Colonic mucosa (tissue), 4 donors: ENCODE measurements around the gene ANKRD13C. TPM values are rescaled to one million over a fixed set of nuclear protein-coding genes. Genes with fewer than 3 reads are reported as not detected.

ENCODE experiments used
- DNase-seq: peaks from one replicate; pipeline ENCODE4 v3.0.0-alpha.2; 2020
- H3K27ac ChIP-seq: fragments of 200-600 bp; one replicate; pipeline ENCODE4 v1.8.0; 2021
- H3K27me3 ChIP-seq: fragments of 200-600 bp; one replicate; pipeline ENCODE4 v1.8.0; 2021
- H3K36me3 ChIP-seq: fragments of 200-600 bp; one replicate; pipeline ENCODE4 v1.8.0; 2021
- H3K4me1 ChIP-seq: fragments of 200-600 bp; one replicate; pipeline ENCODE4 v1.8.0; 2021; ENCODE audit warnings: mild to moderate bottlenecking
- H3K4me3 ChIP-seq: fragments of 200-600 bp; one replicate; pipeline ENCODE4 v1.8.0; 2021
- H3K9ac ChIP-seq, 2 donors: one replicate each; pipeline ENCODE4 v1.7.0; 2013; ENCODE audit warnings: control low read depth in 2 of 2, low read depth in 2 of 2, low read length in 2 of 2
- H3K9me3 ChIP-seq: fragments of 200-600 bp; one replicate; pipeline ENCODE4 v1.8.0; 2021
- intact Hi-C: fragments of 100-400 bp; cut with DNase I; formaldehyde crosslinking; loops from one replicate; pipeline ENCODE4 v1.14.1; 2022
- total RNA-seq, 2 donors: library from RNA; stranded (reverse); fragmentation: NEBNext Ultra II Directional in 1 of 2; extraction: Animal tissue kit (Norgen Biotek cat#: 25700) in 1 of 2; gene quantifications; one replicate each; pipeline ENCODE4 v1.2.1, GENCODE V29; 2021
- TF ChIP-seq, protein P1 (sequence below): fragments of 200-600 bp; IDR thresholded peaks from one replicate; pipeline ENCODE4 v1.8.0; 2022; ENCODE audit warnings: antibody characterized with exemption, mild to moderate bottlenecking
- donor health status: healthy.
- donor health status: DM: no; HTN: no; CAD: no.
- donor health status: DM: no; HTN: no; CAD: no.

The ANKRD13C gene
- total RNA-seq, 2 donors from 2014 or later, result 22.0 to 23.8 TPM

DNA sequence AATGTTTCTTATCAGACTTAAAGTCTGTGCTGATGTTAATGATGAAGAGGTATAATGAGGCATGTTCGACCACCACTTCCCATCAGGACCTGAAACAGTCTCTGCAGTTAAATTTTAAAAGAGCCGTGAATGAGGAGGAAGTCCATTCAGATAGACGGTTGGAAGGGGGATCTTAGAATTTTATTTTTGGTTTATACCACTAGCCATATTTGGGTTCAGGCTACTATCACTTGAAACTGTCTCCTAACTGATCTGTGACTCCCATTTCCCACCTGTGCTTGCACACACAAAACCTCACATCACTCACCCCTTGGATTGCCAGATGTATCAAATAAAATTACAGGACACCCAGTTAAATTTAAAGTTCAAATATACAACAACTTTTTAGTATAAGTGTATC is 9.9 kb upstream of the ANKRD13C start:
- no peak for DNase-seq
- H3K9me3 ChIP-seq, result no peaks in the 10 kb centered on the region
- H3K36me3 ChIP-seq, result no peaks in the 10 kb centered on the region
- H3K4me1 ChIP-seq, result peaks cover 4% of the 10 kb centered on the region
- H3K27me3 ChIP-seq, result no peaks in the 10 kb centered on the region
- intact Hi-C loops, result no loop called here
- no peak overlapping the region for H3K27ac ChIP-seq
- TF ChIP-seq, protein P1, sequence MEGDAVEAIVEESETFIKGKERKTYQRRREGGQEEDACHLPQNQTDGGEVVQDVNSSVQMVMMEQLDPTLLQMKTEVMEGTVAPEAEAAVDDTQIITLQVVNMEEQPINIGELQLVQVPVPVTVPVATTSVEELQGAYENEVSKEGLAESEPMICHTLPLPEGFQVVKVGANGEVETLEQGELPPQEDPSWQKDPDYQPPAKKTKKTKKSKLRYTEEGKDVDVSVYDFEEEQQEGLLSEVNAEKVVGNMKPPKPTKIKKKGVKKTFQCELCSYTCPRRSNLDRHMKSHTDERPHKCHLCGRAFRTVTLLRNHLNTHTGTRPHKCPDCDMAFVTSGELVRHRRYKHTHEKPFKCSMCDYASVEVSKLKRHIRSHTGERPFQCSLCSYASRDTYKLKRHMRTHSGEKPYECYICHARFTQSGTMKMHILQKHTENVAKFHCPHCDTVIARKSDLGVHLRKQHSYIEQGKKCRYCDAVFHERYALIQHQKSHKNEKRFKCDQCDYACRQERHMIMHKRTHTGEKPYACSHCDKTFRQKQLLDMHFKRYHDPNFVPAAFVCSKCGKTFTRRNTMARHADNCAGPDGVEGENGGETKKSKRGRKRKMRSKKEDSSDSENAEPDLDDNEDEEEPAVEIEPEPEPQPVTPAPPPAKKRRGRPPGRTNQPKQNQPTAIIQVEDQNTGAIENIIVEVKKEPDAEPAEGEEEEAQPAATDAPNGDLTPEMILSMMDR, result no peak
- H3K9ac ChIP-seq, result no peak overlapping the region
- H3K4me3 ChIP-seq, result no peak overlapping the region

DNA sequence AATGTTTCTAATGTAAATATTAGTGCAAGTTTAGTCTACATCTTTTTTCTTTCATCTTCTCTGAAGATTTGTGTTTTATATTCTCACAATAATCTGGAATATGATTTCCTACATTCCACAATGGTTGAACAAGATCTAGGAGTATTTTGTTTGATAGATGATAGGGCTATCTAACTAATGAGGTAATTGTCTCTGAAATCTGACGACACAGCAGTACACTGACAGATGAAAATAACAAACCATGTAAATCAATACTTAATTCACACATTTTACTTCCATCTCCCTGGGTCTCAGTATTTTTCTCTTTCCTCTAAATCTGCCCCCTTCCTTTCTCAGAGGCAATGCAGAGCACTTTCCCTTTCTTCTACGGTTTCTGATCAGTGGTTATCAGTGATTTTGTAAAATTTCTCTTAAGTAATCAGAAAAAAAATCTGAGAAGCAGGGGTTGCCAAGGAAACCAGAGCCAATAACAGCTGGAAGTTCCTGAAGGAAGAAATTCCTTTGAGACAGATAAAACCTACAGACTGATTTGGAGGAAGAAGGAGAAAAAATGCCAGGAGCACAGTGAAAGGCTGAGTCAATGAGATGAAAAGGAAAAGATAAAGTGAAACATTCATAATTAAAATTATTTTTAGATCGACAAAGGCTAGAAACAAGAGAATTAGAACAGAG is 7.3 kb upstream of the ANKRD13C start:
- Histone ChIP-seq H3K9ac (no peak overlapping the region), H3K27ac (no peak overlapping the region), H3K4me1 (no peaks in the 10 kb centered on the region), H3K27me3 (no peaks in the 10 kb centered on the region), H3K9me3 (no peaks in the 10 kb centered on the region), H3K4me3 (no peak overlapping the region), H3K36me3 (no peaks in the 10 kb centered on the region)
- intact Hi-C loops, result no loop called here
- TF ChIP-seq, protein P1, result no peak
- DNase-seq, result no peak

DNA sequence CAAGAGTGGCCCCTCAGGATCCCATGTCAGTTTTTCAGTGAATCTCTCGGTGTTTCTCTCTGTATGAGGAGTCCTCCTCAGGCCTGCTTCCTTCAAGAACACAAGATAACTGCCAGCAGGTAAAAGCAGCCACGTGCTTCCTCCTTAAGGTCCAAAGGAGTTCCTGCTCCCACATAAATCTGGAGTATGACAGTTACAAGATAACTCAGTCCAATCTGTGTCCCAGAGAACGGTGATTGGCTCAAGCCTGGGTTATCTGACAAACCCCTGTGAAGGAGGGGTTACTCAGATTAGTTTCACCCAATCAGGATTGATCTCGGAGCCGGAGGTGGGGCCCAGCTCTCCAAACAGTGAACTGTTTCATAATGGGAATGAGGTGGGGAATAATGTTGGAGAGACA is 5.8 kb upstream of the ANKRD13C start:
- intact Hi-C loops, result no loop called here
- Histone ChIP-seq H3K27ac (no peak overlapping the region), H3K4me3 (no peak overlapping the region), H3K36me3 (no peaks in the 10 kb centered on the region), H3K9ac (no peak overlapping the region), H3K27me3 (no peaks in the 10 kb centered on the region), H3K4me1 (no peaks in the 10 kb centered on the region), H3K9me3 (no peaks in the 10 kb centered on the region)
- no peak for DNase-seq
- TF ChIP-seq, protein P1, result no peak

DNA sequence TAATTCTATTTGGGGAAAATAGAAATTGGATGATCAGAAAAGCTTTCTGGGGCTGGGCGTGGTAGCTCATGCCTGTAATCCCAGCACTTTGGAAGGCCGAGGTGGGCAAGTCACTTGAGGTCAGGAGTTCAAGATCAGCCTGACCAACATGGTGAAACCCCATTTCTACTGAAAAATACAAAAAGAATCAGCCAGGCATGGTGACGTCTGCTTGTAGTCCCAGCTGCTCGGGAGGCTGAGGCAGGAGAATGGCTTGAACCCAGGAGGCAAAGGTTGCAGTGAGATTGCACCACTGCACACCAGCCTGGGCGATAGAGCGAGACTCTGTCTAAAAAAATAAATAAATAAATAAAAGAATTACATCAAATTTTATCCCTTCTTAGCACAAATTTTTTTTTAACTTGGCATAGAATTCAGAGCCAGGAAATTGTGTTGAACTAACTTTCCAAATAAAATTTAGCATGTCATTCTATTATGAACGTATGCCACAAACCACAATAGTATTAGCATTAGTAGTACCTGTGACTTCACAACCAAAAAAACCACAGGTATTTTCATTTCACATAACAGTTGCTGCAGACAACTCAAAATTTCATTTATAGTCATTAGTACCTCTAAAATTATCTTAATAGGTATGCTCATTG is 4.5 kb upstream of the ANKRD13C start:
- no peak overlapping the region for H3K27ac ChIP-seq
- H3K9ac ChIP-seq, result no peak overlapping the region
- TF ChIP-seq, protein P1, result no peak
- no peaks in the 10 kb centered on the region for H3K4me1 ChIP-seq
- no peak overlapping the region for H3K4me3 ChIP-seq
- no peaks in the 10 kb centered on the region for H3K9me3 ChIP-seq
- no peaks in the 10 kb centered on the region for H3K36me3 ChIP-seq
- intact Hi-C loops, result no loop called here
- H3K27me3 ChIP-seq, result no peaks in the 10 kb centered on the region
- DNase-seq, result no peak

DNA sequence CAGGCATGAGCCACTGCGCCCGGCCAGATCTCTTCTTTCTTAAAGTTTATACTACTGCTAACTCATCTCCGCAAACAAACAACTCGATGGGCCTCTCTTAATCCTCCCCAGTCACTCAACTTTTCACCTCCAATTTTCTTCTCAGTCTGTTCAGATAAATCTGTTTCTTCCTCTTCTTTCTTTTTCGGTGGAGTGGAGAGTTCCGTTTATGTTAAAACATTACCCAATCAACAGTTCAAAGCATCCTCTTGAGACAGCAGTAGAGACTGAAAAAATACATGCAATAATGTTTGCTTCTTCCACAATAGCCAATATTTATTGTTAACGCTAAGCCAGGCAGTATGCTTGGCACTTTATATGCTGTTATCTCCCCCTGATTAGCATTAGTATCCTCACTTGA is 1.4 kb upstream of the ANKRD13C start:
- Histone ChIP-seq H3K27ac (no peak overlapping the region), H3K36me3 (no peaks in the 10 kb centered on the region), H3K4me3 (no peak overlapping the region), H3K9me3 (no peaks in the 10 kb centered on the region), H3K4me1 (peaks cover 6% of the 10 kb centered on the region), H3K27me3 (no peaks in the 10 kb centered on the region), H3K9ac (no peak overlapping the region)
- TF ChIP-seq, protein P1, result no peak
- intact Hi-C loops, result loop anchor here (2.0 kb wide), 1 partner anchor 55 kb away; the partner anchor contains the start of gene CTH
- no peak for DNase-seq
